H4 (cell line): Measurements from ENCODE around the gene RANBP17. TPM values are rescaled to one million over a fixed set of nuclear protein-coding genes. Genes with fewer than 3 reads are reported as not detected.
"Not testable (repeated sequence)": the region's sequence is repeated elsewhere in the genome, so short reads cannot be mapped to it uniquely, and the experiment has no call there.

ENCODE experiments used
- DNase-seq: peaks from one replicate; pipeline ENCODE4 v3.0.0-alpha.2; 2015; ENCODE audit warnings: low spot score
- total RNA-seq: library from RNA; depleted of rRNA; stranded (reverse); fragments of >200 nt; shearing (Covaris generic); gene quantifications from 2 replicates; pipeline ENCODE4 v1.2.3, GENCODE V29; 2014; rRNA removed

The RANBP17 gene
- total RNA-seq: not detected in 2 replicates

- DNase-seq: no peak
These were observed at the start of gene RANBP17 for GRCh38 chr5:170861917-170862766. TSS of gene RANBP17 (plus strand) at chr5:170862018.

- no peak for DNase-seq
These were observed 48.6 kb upstream of the RANBP17 start for GRCh38 chr5:170813231-170813630.

DNA sequence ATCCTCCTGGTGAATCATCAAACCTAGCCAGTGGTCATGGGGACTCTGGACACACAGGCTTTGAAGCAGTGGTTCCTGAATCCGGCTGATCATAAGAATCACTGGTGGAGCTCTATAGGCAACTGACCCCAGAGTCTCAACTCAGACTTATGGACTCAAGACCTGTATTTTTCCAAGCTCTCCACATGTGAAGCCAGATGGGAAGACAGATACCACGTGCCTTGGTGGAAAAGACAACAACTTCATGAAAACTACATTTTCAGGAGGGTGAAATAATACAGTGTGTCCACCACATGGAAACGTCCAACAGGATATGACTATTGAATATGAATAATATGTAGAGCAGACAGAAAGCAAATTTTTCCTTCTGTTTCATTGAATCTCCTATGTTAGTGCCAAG lies 44.6 kb upstream of the RANBP17 start:
- no peak for DNase-seq

GRCh38 chr5:170818232-170818631 lies 43.6 kb upstream of the RANBP17 start:
- no peak for DNase-seq

- DNase-seq: no peak
These were observed 42.0 kb upstream of the RANBP17 start for GRCh38 chr5:170819824-170820223.

DNA sequence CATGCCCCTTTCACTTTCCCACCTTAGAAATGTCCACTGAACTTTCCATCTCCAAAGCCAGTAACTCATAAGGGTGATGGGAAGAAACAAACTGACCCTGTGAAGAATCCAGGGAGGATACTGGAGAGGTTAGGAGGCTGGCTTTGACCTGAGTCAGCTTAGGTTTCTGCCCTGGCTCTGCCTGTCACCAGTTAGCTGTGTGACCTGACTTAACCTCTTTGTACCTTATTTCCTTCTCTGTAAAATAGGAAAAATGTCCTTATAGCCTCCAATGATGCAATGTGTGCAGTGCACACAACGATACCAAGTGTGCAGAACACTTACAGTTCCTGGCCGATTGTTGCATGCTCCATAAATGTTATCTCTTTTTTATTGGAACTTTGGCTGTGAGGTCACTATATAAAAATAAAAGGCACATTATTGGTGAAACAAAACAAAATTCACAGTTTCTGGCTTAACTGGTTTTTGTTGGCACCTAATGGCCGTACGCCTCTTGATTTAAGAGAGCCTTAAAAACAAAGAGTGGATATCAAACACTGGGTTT lies 40.5 kb upstream of the RANBP17 start:
- DNase-seq: no peak

- no peak for DNase-seq
These were observed 35.7 kb upstream of the RANBP17 start for GRCh38 chr5:170826117-170826516.

DNA sequence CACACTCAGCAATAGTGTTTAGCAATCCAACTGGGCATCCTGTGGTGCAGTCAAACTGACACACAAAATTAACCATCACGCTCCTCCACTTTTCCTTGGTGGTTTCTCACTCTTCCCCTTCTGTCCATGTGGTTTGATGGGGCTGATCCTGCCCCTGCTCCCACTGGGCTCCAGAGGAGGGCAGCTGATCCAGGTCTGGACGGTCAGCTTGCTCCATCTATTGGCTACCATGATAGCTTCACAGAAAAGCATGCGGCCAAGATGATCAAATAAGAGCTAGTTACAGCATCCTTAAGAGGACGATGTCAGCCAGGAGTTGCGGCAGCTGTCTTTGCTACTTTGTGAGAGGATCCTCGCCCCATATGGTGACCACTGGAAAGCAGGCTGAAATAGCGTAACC lies 29.6 kb upstream of the RANBP17 start:
- DNase-seq: no peak

DNA sequence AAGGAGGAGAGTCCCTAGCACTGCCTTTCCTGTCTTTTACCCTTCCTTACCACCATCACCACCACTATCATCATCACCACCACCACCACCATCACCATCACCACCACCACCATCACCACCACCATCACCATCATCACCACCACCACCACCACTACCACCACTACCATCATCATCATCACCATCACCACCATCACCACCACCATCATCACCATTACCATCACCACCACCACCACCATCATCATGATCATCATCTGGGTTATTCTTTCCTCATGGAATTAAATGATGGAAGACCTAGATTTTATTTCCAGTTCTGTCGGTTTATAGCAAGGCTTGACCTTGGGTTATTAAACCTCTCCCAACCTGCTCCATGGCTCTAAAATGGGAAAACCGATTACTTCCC lies 27.8 kb upstream of the RANBP17 start:
- not testable (repeated sequence) for DNase-seq

DNA sequence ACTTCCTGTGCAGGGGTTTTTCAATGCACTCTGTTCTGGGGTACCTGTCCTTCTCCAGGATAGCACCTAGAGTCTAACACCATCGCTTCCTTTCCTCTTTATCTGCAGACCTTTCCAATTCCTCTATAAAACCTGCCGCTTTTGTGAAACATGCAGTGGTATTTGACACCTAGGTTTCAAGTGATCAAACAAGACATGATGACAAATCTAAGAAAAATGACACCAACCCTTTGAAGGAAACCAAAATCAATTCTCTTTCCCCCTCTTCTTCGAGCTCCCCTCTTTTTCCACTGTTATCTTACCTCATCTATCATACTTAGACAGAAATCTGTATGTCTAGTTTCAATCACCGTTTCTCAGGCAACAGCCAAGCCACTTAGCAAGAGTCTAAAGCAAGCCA lies 25.6 kb upstream of the RANBP17 start:
- DNase-seq: no peak

GRCh38 chr5:170843870-170844269 lies 17.9 kb upstream of the RANBP17 start:
- no peak for DNase-seq

- no peak for DNase-seq
These were observed 17.2 kb upstream of the RANBP17 start for GRCh38 chr5:170844651-170845050.

- DNase-seq: no peak
These were observed 15.4 kb upstream of the RANBP17 start for GRCh38 chr5:170846416-170846815.

DNA sequence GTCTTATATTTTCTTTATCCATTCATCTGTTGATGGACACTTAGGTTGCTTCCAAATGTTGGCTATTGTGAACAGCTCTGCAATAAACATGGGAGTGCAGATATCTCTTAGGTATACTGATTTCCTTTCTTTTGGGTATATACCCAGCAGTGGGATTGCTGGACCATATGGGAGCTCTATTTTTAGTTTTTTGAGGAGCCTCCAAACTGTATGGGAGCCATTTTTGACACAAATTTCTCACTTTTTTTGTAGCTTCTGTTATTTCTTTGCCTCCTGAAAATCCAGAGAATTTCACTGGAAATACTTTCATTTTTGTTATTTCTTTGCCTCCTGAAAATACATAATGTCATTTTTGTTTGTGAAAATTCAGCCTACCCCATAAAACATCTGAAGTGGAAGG lies 15.0 kb upstream of the RANBP17 start:
- DNase-seq: no peak

GRCh38 chr5:170848033-170848432 lies 13.8 kb upstream of the RANBP17 start:
- DNase-seq: no peak

DNA sequence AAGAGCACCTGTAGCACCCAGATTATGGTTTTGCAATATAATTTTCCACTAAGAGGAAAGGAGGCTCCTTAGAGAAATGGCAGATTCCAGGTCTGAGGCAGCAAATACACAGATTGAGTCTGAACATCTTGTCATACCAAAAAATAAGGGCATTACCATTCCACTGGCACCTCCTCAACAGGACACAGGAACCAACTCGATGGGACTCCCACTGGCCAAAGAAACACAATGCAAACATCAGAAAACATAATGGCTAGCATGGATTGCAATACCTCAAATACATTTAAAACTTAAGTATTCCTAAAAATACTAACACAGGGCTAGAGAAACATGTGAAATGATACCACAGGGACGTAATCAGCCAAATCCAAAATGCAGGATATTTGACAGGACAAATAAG lies 12.4 kb upstream of the RANBP17 start:
- DNase-seq: no peak

GRCh38 chr5:170854566-170854965 lies 7.3 kb upstream of the RANBP17 start:
- no peak for DNase-seq

- no peak for DNase-seq
These were observed 4.8 kb upstream of the RANBP17 start for GRCh38 chr5:170857066-170857465.

GRCh38 chr5:170860415-170860814 lies 1.4 kb upstream of the RANBP17 start:
- DNase-seq: no peak

DNA sequence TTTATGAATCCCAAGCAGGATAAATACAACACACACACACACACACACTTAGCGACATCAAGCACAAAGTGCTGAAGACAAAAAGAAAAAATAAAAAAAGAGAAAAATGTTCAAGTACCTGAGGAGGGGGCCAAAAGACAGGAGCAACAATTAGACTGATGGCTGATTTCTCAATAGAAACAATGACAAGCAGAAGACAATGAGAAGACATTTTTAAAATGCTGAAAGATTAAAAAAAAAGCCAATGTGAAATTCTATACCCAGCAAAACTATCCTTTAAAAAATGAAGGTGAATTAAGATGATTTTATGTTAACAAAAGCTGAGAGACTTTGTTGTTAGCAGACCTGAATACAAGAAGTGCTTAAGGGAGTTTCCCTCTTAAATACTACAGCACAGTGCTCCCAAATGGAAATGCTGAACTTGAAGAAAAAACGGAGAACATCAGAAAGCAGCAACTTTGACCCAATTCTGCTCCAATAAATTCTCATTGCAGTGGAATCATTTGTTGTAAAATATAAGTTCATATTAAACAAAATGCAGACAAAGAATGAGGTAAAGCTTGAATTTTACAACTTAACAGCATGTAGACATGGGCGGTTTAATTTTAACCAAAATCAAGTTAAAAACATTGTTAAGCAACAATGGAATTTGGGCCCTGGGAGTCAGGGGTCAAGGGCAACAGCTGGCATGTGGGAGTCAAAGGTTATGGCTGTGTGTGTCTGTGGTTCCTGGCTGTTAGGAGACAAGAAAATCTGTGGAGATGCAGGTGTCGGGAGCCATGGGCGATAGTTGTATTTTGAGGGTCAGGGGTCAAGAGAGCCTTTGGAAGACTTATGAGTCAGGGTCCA lies 776 bp upstream of the RANBP17 start:
- no peak for DNase-seq

- DNase-seq: no peak
These were observed 226 bp upstream of the RANBP17 start for GRCh38 chr5:170861667-170861916.

DNA sequence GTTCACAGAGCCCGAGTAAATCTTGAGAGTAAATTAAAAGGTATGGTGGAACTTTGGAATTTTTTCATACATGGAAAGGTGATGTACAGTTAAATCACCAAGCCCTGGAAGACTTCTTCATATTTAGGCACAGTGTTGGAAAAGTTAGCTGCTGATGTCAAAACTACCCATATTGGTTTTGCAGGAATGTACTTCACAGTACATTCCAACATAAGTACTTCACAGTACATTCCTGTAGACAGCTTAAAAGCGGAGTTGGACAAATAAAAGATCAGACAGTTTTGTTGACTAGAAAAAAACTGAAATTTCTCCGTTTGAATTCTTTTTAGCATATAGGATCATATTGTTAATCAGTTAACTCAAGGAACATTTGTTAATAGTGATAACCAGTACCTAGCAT lies 1.8 kb downstream of the RANBP17 start:
- DNase-seq: no peak

GRCh38 chr5:170865622-170866021 lies 3.8 kb downstream of the RANBP17 start:
- no peak for DNase-seq
